AG20443 (cell line): ENCODE measurements around the gene ZNF780A.
"Not testable (repeated sequence)": the region's sequence is repeated elsewhere in the genome, so short reads cannot be mapped to it uniquely, and the experiment has no call there.

Experiments used
- DNase-seq: peaks from one replicate; pipeline ENCODE4 v3.0.0; 2012; ENCODE audit warnings: low spot score, mixed read lengths

ZNF780A gene

DNA sequence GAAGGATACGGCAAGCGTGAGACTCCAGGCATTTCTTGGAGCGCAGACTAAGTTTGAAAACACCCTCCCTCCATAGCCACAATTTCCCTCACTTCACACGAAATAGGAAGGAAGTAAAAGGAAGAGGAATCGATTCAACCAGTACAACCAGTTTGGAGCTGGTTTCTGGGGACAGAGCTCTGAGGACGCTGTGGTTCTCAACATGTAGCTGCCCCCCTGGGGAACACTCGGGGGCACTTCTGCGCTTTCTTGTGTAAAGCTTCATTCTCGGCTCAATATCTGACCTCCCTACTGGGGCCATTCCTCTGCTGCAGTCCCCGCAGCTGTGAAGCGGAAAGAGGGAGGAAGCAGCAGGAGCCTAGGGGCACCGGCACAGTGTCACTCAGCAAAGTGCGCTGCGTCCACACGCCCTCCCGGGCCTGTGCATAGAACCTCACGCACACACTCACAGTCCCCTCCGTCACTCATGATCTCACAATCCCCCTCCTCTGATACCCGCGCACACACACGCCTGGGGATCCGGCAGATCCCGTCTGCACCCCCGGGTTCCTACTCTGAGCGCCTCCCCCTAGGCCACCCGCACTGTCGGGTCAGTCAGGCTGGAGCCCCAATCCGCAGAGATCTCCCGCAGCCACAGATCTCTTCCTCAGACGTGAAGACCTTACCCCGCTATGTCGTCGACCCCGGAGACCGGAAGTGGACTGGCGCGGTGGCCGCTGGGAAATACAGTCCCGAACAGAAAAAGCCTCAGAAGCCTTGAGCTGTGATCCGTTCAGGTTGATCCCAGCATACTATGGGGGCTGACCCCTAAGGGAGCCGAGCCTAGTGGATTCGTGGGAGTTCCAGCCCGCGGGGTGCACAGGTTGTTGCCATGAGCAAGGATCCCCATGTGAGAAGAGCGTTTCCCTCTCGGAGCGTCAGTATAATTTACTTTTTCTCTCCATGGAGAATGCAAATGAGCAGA is at the start of gene ZNF780A:
TSS of gene ZNF780A (minus strand) at position 703 of the 964 bp plus-strand sequence. CDS start 6,190 bp downstream, outside the sequence.
- peak; percentile 82 for DNase-seq

GRCh38 chr19:40139533-40140287 is 49.0 kb upstream of the ZNF780A start:
- peak; percentile 66 for DNase-seq

DNA sequence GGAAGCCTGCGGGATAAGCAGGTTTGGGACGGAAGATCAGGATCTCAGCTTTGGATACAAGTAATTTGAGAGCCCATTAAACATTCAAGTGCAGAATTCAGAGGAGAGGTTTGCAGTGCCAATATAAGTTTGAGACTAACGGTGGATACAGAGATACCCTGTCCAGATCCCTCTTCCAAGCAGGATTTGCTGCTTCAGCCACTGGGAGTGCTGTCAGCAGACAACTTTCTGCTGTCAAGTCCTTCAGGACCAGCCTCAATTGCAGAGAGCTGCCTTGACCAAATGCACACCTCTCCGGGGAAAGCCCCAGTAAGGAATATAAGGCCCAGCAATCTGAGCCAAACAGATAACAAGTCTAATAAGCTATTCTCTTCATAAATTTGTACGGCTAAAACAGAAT is 46.1 kb upstream of the ZNF780A start:
- DNase-seq: no peak

DNA sequence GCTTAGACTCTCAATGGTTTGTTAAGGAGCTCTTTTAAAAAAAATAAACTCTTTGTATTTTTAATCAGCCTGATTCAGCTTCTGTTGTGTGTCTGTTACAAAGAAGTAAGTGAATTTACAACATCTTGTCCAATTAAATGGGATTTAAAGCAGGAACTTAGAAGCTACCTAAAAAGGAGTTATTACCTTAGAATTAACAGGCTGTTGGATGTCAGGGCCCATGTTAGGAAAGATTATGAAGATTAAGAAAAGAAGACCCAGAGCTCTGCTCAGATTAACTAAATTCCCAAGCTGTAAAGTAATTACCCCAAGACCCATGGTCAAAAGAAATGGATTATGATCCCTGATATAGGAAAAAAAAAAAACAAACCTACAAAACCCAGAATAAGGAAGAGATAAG is 44.1 kb upstream of the ZNF780A start:
- no peak for DNase-seq

GRCh38 chr19:40133491-40133890 is 42.7 kb upstream of the ZNF780A start:
- DNase-seq: no peak

GRCh38 chr19:40130013-40130412 is 39.3 kb upstream of the ZNF780A start:
- DNase-seq: no peak

DNA sequence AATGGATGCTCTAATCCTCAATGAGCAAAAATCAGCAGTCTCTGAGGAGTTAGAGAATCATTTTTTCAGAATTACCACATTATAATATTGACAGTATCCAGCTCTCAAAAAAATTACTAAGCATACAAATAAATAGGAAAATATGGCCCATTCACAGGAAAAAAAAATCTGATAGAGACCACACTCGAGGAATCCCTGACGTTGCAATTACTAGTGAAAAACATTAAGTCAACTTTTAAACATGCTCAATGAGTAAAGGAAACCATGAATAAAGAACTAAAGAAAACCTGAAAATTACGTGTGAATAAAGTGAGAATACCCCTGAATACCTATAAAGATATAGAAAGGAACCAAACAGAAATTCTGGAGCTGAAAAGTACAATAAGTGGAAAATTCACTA is 38.7 kb upstream of the ZNF780A start:
- no peak for DNase-seq

DNA sequence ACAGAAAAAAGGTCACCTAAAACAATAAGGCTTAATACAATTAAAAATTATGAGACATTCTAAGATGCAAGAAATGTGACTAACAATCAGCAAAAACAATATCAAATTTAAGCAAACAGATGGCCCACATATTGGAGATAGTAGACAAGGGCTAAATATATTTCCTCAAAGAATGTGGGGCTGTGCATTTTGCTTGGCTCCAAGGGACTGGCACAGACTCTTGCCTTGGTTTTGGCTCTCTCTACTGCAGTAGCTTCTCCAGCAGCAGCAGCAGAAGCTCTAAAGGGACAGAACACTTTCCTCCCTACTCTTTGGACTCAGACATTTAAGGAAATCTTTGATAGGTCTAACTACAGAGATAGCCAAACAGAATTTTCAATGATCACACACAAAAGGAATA is 38.2 kb upstream of the ZNF780A start:
- no peak for DNase-seq

DNA sequence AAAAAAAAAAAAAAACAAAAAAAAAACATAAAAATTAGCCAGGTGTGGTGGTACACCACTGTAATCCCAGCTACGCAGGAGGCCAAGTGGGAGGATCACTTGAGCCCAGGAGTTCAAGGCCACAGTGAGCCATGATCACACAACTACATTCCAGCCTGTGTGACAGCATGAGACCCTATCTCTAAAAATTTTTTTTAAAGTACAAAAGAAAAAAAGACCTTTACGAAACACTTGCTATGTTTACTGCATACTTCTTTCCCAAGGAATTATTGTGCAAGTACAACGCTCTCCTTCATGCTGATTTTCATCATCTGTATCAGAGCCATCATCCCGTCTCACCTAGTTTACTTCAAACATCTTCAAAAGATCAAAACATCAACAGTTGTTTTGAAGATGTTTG is 28.6 kb upstream of the ZNF780A start:
- DNase-seq: no peak

DNA sequence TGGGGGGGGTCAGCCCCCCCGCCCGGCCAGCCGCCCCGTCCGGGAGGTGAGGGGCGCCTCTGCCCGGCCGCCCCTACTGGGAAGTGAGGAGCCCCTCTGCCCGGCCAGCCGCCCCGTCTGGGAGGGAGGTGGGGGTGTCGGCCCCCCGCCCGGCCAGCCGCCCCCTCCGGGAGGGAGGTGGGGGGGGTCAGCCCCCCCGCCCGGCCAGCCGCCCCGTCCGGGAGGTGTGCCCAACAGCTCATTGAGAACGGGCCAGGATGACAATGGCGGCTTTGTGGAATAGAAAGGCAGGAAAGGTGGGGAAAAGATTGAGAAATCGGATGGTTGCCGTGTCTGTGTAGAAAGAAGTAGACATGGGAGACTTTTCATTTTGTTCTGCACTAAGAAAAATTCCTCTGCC is 27.9 kb upstream of the ZNF780A start:
- DNase-seq: not testable (repeated sequence)

DNA sequence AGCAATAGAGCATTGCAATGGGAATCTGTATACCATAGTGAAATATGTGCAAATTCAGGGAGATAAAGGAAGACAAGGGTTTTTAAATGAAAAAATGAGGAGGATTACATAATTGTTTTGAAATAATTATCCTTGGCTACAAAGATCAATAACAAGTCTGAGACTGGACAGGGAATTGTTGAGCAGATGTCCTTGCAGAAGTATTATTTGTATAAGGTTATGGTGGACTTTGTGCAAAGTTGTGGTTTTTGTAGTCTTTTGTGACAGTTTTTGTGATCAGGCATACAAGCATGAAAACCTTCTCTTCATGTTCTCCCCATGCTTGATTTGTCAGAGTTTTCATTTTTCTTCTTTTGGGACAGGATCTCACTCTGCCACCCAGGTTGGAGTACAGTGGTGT is 25.3 kb upstream of the ZNF780A start:
- DNase-seq: no peak

DNA sequence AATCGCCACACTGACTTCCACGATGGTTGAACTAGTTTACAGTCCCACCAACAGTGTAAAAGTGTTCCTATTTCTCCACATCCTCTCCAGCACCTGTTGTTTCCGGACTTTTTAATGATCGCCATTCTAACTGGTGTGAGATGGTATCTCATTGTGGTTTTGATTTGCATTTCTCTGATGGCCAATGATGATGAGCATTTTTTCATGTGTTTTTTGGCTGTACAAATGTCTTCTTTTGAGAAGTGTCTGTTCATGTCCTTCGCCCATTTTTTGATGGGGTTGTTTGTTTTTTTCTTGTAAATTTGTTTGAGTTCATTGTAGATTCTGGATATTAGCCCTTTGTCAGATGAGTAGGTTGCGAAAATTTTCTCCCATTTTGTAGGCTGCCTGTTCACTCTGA is 23.4 kb upstream of the ZNF780A start:
- not testable (repeated sequence) for DNase-seq

GRCh38 chr19:40112271-40112670 is 21.5 kb upstream of the ZNF780A start:
- not testable (repeated sequence) for DNase-seq

DNA sequence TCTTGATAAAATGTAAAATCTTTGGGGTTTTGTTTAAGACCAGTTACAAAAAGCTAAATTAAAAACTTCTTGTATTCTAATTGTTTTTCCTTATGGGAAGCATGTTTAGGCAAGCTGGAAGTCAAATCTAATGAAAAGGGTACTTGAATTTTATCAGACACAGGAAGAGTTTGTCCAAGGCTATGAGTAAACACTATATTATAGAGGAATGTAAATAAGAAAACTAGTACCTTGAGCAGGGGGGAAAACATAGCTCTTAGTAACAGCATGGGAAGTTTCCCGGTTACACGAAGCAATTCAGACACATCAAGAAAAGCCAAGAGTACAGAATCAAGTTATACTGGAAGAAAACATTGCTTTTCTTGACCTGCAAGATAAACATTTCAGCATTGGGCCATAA is 19.8 kb upstream of the ZNF780A start:
- DNase-seq: no peak

- no peak for DNase-seq
These were observed 14.0 kb upstream of the ZNF780A start for GRCh38 chr19:40104754-40105153.

DNA sequence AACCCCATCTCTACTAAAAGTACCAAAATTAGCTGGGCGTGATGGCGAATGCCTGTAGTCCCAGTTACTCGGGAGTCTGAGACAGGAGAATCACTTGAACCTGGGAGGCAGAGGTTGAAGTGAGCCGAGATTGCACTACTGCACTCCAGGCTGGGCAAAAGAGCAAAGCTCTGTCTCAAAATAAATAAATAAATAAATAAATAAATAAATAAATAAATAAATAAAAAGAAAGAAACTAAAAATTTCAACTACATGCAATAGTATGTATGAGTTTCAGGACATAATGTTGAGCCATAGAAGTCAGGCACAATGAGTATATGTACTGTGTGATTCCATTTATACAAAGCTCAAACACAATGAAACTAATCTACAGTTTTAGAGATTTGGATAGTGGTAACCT is 12.9 kb upstream of the ZNF780A start:
- DNase-seq: no peak

- DNase-seq: no peak
These were observed 11.1 kb upstream of the ZNF780A start for GRCh38 chr19:40101813-40102212.

DNA sequence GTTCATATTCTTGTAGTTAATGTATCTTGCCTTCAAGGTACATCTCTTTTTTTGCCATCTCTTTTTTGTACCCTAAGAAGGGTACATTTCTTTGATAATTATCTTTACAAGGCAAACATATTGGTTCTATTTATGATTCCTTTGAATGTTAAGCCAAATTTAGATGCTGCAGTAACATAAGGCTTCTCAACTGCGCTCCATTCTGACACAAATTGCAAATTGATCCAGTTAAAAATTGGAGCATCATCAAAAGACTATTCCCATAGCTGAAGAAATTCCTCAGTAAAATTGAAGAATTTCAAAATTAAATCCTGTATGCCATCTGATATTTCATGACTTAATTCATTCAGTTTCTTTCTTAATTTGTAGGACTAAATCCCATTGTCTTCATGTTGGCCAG is 2.7 kb upstream of the ZNF780A start:
- no peak for DNase-seq

DNA sequence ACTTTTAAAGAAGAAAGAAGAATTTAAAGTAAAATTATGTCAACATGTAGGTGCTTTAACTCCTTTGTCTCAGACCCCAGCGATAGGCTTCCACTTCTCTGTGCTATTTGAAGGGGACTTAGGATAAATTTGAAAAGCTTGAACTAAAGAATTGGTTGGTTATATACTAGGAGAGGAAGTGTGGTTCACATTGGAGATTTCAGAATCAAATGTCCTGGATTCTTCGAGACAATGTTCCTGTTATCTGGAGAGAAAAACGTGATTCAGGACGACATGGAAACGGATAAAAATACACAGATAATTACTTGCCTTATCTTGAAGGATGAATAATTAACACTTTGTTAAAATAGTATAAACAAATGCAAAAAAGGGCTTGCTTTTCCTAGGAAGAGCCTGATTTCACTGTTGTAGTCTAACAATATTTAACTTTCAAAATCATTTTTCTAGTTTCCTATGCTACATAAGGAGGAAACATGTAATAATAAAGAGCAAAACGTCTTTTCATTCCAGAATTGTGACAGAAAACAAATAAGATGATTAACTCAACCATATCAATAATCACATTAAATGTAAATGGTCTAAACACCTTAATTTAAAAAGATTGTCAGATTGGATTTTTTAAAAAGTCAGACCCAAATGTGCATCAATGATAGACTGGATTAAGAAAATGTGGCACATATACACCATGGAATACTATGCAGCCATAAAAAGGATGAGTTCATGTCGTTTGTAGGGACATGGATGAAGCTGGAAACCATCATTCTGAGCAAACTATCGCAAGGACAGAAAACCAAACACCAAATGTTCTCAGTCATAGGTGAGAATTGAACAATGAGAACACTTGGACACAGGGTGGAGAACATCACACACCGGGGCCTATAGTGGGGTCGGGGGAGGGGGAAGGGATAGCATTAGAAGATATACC is 724 bp upstream of the ZNF780A start:
- DNase-seq: no peak

DNA sequence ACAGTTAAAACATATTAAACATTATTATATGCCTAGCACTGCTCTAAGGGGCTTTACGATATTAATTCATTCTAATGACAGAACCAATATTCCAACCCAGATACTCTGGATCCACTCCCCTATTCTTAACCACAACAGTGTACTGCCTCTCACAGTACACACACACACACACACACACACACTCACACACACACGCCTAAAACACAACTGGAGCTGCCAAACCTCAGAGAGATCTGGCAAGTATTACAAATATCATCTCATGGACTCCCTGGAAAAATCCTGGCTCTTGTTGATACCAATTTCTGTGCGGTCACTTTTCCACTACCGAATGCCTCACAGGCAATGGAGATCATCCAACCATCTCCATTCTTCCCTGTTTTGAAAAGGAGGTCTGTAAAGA is 1.3 kb downstream of the ZNF780A start:
- peak; percentile 25 for DNase-seq

DNA sequence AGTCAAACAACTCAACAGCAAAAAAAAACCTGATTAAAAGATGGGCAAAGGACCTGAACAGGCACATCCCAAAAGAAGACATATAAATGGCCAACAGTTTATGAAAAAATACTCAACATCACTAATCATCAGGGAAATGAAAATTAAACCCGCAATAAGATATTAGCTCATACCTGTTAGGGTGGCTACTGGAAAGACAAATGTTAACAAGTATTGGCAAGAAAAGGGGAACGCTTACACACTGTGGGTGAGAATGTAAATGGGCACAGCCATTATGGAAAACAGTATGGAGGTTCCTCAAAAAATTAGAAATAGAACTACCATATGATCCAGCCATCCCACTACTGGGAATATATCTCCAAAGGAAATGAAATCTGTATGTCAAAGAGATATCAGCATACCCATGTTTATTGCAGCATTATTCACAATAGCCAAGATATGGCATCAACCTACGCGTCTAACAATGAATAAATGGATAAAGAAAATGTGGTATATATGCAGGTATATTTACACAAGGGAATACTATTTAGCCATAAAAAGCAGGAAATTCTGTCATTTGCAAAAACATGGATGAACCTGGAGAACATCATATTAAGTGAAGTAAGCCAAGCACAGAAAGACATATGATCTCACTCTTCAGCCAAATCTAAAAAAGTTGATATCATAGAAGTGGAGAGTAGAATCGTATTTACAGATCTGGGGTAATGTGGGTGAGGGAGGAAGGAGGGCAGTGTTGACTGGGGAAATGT is 2.3 kb downstream of the ZNF780A start:
- no peak for DNase-seq
